Left lung (tissue), 14 donors: ENCODE results near the gene NCK2. TPM values are rescaled to one million over a fixed set of nuclear protein-coding genes. Genes with fewer than 3 reads are reported as not detected.

Experiments used
- ATAC-seq: fragments of 200-7000 bp; cut with Tn5 transposase; one replicate; pipeline ENCODE4 v1.9.1; 2020; ENCODE audit warnings: moderate library complexity
- DNase-seq, 4 donors: peaks; one replicate each; pipeline ENCODE4 v3.0.0-alpha.2; 2013 to 2020
- H3K27ac ChIP-seq, 2 donors: fragments of 200-600 bp; sonication (generic) in 1 of 2; one replicate each; pipeline versions ENCODE4 v1.5.0 to v1.8.0; 2020 to 2021
- H3K27me3 ChIP-seq, 2 donors: fragments of 200-600 bp; sonication (generic) in 1 of 2; one replicate each; pipeline versions ENCODE4 v1.5.0 to v1.8.0; 2020 to 2021
- H3K36me3 ChIP-seq, 2 donors: fragments of 200-600 bp; sonication (generic) in 1 of 2; one replicate each; pipeline versions ENCODE4 v1.5.0 to v1.8.0; 2020 to 2021
- H3K4me1 ChIP-seq, 2 donors: fragments of 200-600 bp; one replicate each; pipeline ENCODE4 v1.8.0; 2021
- H3K4me3 ChIP-seq, 2 donors: fragments of 200-600 bp; sonication (generic) in 1 of 2; one replicate each; pipeline versions ENCODE4 v1.5.0 to v1.8.0; 2020 to 2021; ENCODE audit warnings: mild to moderate bottlenecking in 1 of 2
- H3K9me3 ChIP-seq, 2 donors: fragments of 200-600 bp; sonication (generic) in 1 of 2; one replicate each; pipeline versions ENCODE4 v1.5.0 to v1.8.0; 2020 to 2021
- CTCF ChIP-seq, 2 donors: fragments of 200-600 bp; sonication (generic) in 1 of 2; IDR thresholded peaks; one replicate each; pipeline versions ENCODE4 v1.5.0 to v1.8.0; 2021; ENCODE audit warnings: antibody characterized with exemption in 2 of 2
- intact Hi-C, 2 donors: fragments of 100-400 bp; cut with DNase I; formaldehyde crosslinking; loops; one replicate each; pipeline versions ENCODE4 v1.11.2 to v1.14.2; 2022
- long read RNA-seq, 12 donors: library from polyadenylated mRNA in 2 of 12; unstranded in 2 of 12; transcript quantifications; one replicate each; pipeline ENCODE4 v2.0.0 and lab custom pipeline, GENCODE V29; 2019 to 2026
- polyA plus RNA-seq, 6 donors: library from polyadenylated mRNA; unstranded; fragments of 120-200 nt; gene quantifications; one replicate each; pipeline ENCODE4 v1.2.1, GENCODE V29; 2013; ENCODE audit not compliant: insufficient read length in 6 of 6
- total RNA-seq, 2 donors: library from RNA; stranded (reverse); fragmentation: NEBNext Ultra II Directional; extraction: Animal tissue kit (Norgen Biotek cat#: 25700); gene quantifications; one replicate each; pipeline ENCODE4 v1.2.1, GENCODE V29; 2021
- donor health status: DM: no; HTN: yes; CAD: no.
- donor health status: DM: no; HTN: no; CAD: no.

Gene NCK2
- total RNA-seq (10 to 100 TPM; 37.6 to 43.5 TPM), polyA plus RNA-seq (10 to 100 TPM; 67.0 to 88.5 (median 72.0) TPM)
- long read RNA-seq, donor 1, transcript NCK2-205 (4 exons, 1,795 nt) = minor isoform, 7 of 105 reads
- long read RNA-seq, donor 1, transcript NCK2-201 (5 exons, 2,683 nt) = major isoform, 22 of 105 reads
- long read RNA-seq, donor 1, partial matches to known transcripts = 76 of 105 reads
- long read RNA-seq, donor 1, other reads (novel, unspliced or antisense) = 0 of 105 reads
- long read RNA-seq, donor 2, transcript NCK2-201 (5 exons, 2,683 nt) = major isoform, 20 of 51 reads
- long read RNA-seq, donor 2, transcript NCK2-205 (4 exons, 1,795 nt) = minor isoform, 5 of 51 reads
- long read RNA-seq, donor 2, partial matches to known transcripts = 26 of 51 reads
- long read RNA-seq, donor 2, other reads (novel, unspliced or antisense) = 0 of 51 reads
- long read RNA-seq, donor 3, transcript NCK2-201 (5 exons, 2,683 nt) = major isoform, 23 of 57 reads
- long read RNA-seq, donor 3, partial matches to known transcripts = 30 of 57 reads
- long read RNA-seq, donor 3, other reads (novel, unspliced or antisense) = 0 of 57 reads
- long read RNA-seq, donor 4, partial matches to known transcripts = 2 of 2 reads
- long read RNA-seq, donor 4, other reads (novel, unspliced or antisense) = 0 of 2 reads
- long read RNA-seq, donor 5, transcript NCK2-201 (5 exons, 2,683 nt) = major isoform, 16 of 23 reads
- long read RNA-seq, donor 5, partial matches to known transcripts = 7 of 23 reads
- long read RNA-seq, donor 5, other reads (novel, unspliced or antisense) = 0 of 23 reads
- long read RNA-seq, donor 6, transcript NCK2-205 (4 exons, 1,795 nt) = minor isoform, 6 of 18 reads
- long read RNA-seq, donor 6, transcript NCK2-201 (5 exons, 2,683 nt) = major isoform, 12 of 18 reads
- long read RNA-seq, donor 6, partial matches to known transcripts = 0 of 18 reads
- long read RNA-seq, donor 6, other reads (novel, unspliced or antisense) = 0 of 18 reads
- long read RNA-seq, donor 7, transcript NCK2-205 (4 exons, 1,795 nt) = minor isoform, 6 of 14 reads
- long read RNA-seq, donor 7, transcript NCK2-201 (5 exons, 2,683 nt) = major isoform, 8 of 14 reads
- long read RNA-seq, donor 7, partial matches to known transcripts = 0 of 14 reads
- long read RNA-seq, donor 7, other reads (novel, unspliced or antisense) = 0 of 14 reads
- long read RNA-seq, donor 8, transcript NCK2-201 (5 exons, 2,683 nt) = major isoform, 17 of 28 reads
- long read RNA-seq, donor 8, partial matches to known transcripts = 7 of 28 reads
- long read RNA-seq, donor 8, other reads (novel, unspliced or antisense) = 0 of 28 reads
- long read RNA-seq, donor 9 = 0 reads
- long read RNA-seq, donor 10, partial matches to known transcripts = 0 of 1 reads
- long read RNA-seq, donor 10, other reads (novel, unspliced or antisense) = 1 of 1 reads
- long read RNA-seq, donor 11, transcript NCK2-201 (5 exons, 2,683 nt) = major isoform, 8 of 10 reads
- long read RNA-seq, donor 11, partial matches to known transcripts = 0 of 10 reads
- long read RNA-seq, donor 11, other reads (novel, unspliced or antisense) = 0 of 10 reads
- long read RNA-seq, donor 12, transcript NCK2-201 (5 exons, 2,683 nt) = major isoform, 23 of 27 reads
- long read RNA-seq, donor 12, partial matches to known transcripts = 0 of 27 reads
- long read RNA-seq, donor 12, other reads (novel, unspliced or antisense) = 0 of 27 reads

GRCh38 chr2:105744909-105745853 is at the start of gene NCK2:
NCK2 (plus strand) TSS chr2:105744912; CDS start chr2:105855064, 110,152 bp downstream.
- H3K36me3 ChIP-seq = no peaks in the 10 kb centered on the region
- no peaks in the 10 kb centered on the region for H3K27me3 ChIP-seq
- peak; percentile 47 for ATAC-seq
- DNase-seq = peak; percentile 30 to 85 (median 42)
- intact Hi-C loops = no loop called here
- no peaks in the 10 kb centered on the region for H3K9me3 ChIP-seq
- H3K4me1 ChIP-seq = peaks cover 13 to 39% of the 10 kb centered on the region in 2 donors
- H3K4me3 ChIP-seq = peak within 1 kb of the TSS; percentile 67 to 85
- H3K27ac ChIP-seq = peak within 1 kb of the TSS; percentile 81 to 82
- TF ChIP-seq CTCF (IDR thresholded peaks at IDR 0.05) = no peak

- no peaks in the 10 kb centered on the region for H3K27me3 ChIP-seq
- ATAC-seq (no peak), DNase-seq (no peak)
- H3K27ac ChIP-seq = no peak overlapping the region
- H3K4me1 ChIP-seq = no peaks in the 10 kb centered on the region
- H3K4me3 ChIP-seq = no peak overlapping the region
- intact Hi-C loops = no loop called here
- no peak for TF ChIP-seq CTCF (IDR thresholded peaks at IDR 0.05)
- no peaks in the 10 kb centered on the region for H3K36me3 ChIP-seq
- no peaks in the 10 kb centered on the region for H3K9me3 ChIP-seq
Measured at GRCh38 chr2:105697781-105698449, 46.8 kb upstream of the NCK2 start.

GRCh38 chr2:105698820-105699219 is 45.9 kb upstream of the NCK2 start:
- TF ChIP-seq CTCF (IDR thresholded peaks at IDR 0.05) = no peak
- H3K4me3 ChIP-seq = no peak overlapping the region
- H3K36me3 ChIP-seq = no peaks in the 10 kb centered on the region
- no peaks in the 10 kb centered on the region for H3K4me1 ChIP-seq
- H3K27me3 ChIP-seq = no peaks in the 10 kb centered on the region
- no peaks in the 10 kb centered on the region for H3K9me3 ChIP-seq
- intact Hi-C loops = no loop called here
- ATAC-seq (no peak), DNase-seq (no peak)
- H3K27ac ChIP-seq = no peak overlapping the region
